GM19239 (cell line): ENCODE measurements around the gene UFSP1.

Experiments
- DNase-seq: peaks from one replicate; pipeline ENCODE4 v3.0.0; 2011; ENCODE audit warnings: low spot score; ENCODE audit not compliant: insufficient read length
- FAIRE-seq: peaks from 2 replicates; lab custom pipeline; 2011; peaks lifted over from hg19 to GRCh38; lab: Jason Lieb, UNC

UFSP1 gene

DNA sequence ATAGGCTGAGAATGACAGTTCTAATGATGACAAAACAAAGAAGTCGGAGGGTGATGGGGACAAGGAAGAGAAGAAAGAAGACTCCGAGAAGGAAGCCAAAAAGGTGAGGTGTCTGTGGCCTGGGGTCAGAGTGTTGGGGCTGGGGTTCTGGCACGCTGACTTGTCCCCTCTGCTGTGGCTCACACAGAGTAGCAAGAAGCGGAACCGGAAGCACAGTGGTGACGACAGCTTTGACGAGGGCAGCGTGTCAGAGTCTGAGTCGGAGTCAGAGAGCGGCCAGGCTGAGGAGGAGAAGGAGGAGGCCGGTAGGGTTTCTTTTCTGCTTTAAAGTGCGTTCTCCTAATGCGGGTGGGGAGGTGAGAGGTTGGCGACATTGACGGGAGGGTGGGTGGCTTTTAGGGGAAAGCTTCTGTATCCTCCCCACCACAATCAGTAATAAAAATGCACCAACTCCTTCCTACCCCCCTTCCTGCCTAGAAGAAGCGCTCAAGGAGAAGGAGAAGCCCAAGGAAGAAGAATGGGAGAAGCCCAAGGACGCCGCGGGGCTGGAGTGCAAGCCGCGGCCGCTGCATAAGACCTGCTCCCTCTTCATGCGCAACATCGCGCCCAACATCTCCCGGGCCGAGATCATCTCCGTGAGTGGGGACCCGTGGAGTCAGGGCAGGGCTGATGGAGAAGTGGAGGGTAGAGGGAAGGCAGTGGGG is 4.6 kb downstream of the UFSP1 start:
- no peak for FAIRE-seq

DNA sequence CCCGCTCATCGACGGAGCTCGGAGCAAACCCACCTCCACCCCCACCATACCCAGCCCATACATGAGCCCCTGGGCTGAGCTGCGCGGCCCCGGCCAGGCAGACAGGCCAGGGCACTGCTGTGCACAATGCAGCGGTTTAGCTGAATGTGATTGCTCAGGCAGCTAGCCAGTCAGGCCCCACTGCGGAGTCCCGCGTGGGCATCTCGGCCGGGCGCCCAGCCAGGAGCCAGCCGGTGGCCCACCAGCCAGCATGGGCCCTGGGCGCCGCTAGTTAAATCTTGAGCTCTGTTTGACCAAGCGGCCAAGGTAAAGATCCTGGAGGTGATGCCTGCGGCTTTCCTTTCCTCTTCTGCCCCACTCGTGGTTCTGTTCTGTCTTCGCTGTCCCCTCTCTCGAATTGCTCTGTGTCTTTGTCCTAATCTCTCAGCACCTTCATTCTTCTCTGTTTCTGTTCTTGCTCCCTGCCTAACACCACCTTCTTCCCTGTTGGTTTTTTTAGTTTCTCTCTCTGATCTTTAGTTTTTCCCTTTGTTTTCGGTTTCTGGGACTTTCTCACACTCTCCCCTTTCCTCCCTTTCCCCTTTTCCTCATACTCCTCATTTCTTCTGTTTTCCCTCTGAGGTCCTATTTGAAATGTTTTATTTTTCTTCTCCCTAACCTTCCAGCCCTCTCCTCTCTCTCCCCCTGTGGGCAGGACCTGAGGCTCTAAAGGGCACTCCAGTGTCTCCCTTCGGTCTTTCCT is 6.6 kb downstream of the UFSP1 start:
- no peak for DNase-seq
- no peak for FAIRE-seq

More for the DNA sequence above, 4.6 kb downstream of the UFSP1 start:
- DNase-seq: no peak

DNA sequence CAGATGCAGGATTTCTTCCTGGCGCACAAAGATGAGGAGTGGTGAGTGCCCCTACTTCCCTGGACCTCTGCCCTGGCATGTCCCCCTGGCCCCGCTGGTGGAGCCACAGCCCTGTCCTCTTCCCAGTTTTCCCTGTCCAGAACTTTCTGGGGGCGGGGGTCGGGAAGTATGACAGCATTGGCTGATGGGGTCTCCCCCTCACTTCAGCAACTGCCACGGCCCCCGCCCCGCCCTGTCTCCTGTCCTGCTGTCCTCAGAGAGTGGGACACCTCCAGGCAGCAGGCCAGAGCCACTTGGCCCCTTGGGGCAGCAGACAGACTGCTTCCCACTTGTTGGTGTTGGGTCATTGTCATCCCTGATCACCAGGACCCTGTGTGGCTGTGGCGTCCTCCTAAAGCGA is 7.3 kb downstream of the UFSP1 start:
- no peak for DNase-seq
- no peak for FAIRE-seq

DNA sequence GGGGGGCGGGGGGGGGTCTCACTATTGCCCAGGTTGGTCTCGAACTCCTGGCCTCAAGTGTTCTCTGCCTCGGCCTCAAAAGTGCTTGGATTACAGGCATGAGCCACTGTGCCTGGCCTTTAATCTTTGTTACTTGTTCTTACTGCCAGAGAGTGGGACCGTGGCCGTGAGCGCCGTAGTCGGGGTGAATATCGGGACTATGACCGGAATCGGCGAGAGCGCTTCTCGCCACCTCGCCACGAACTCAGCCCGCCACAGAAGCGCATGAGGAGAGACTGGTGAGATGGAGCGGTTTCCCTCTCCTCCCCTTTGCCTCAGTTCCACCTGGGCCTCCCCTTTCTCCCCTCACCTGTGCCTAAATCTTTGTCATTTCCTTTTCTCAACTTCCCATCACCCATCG is 8.4 kb downstream of the UFSP1 start:
- FAIRE-seq (no peak), DNase-seq (no peak)

DNA sequence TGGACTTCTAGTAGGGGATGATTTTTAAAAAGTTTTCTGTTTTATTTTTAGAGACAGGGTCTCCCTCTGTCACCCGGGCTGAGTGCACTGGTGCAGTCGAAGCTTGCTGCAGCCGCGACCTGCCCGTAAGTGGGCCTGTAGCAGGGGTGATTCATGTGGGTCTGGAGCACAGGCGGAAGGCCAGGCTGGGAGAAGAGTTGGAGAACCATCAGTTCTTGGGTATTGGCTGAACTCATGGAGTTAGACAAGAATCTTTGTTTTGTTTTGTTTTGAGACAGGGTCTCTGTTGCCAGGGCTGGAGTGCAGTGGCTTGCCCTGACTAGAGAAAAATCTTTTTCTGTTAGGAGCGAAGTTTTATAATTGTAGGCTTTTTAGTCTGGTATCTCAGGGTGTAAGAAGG is 8.9 kb downstream of the UFSP1 start:
- no peak for DNase-seq
- no peak for FAIRE-seq

DNA sequence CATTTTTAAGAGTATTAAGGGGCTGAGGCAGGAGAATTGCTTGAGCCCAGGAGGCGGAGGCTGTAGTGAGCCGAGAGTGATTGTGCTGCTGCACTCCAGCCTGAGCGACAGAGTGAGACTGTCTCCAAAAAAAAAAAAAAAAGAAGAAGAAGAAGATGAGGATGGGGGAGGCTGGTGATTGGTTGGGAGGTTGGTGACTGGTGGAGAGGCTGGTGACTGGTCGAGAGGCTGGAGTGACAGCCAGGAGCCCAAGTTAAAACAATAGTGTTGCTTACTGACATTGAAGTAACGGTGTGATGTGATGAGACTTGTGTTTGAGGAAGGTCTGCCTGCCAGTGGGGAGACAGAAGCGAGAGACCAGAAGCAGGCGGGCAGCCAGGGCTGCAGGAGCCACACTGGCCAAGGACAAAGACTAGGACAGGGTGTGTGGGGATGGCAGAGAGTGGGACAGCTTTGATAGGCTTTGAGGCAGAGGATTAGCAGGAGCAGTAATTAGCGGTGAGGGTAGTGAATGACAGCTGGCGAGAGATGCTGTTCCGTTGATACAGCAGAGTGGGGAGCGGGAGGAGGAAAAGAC is 9.7 kb downstream of the UFSP1 start:
- FAIRE-seq (no peak), DNase-seq (no peak)

DNA sequence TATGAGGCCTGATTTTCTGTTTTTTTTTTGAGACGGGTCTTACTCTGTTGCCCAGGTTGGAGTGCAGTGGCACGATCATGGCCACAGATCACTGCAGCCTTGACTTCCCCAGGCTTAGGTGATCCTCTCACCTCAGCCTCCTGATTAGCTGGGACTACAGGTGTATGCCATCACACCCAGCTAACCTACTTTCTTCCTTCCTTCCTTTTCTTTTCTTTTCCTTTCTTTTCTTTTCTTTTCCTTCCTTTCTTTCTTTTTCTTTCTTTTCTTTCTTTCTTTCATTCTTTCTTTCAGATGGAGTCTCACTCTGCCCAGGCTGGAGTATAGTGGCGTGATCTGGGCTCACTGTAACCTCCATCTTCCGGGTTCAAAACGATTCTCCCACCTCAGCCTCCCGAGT is 10.8 kb downstream of the UFSP1 start:
- DNase-seq (no peak), FAIRE-seq (no peak)

DNA sequence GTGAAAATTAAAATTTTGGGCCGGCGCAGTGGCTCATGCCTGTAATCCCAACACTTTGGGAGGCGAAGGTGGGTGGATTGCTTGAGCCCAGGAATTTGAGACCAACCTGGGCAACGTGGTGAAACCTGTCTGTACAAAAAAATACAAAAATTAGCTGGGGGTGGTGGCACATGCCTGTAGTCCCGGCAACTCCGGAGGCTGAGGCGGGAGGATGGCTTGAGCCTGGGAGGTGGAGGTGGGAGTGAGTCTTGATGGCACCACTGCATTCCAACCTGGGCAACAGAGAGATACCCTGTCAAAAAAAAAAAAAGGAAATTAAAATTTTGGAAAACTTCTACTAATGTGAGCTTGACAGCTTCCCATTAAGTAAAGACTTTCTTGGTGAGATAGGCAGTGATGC is 11.5 kb downstream of the UFSP1 start:
- no peak for DNase-seq
- no peak for FAIRE-seq

DNA sequence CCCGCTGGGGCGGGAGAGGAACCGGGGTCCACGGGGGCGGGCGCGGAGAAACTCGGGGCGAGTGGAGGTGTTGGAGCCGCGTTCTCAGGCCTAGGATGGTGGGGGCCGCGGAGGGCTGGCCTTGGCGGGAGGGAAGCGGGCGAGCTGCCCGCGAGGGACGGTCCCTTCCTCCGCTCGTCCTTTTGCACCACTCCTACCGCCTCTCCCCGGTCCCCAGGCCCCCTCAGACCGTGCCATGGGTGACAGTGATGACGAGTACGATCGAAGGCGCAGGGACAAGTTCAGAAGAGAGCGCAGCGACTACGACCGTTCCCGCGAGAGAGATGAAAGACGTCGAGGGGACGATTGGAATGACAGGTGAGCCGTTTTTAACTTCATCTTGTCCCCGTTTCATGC is 14.2 kb downstream of the UFSP1 start:
- FAIRE-seq (peak; percentile 18), DNase-seq (no peak)

DNA sequence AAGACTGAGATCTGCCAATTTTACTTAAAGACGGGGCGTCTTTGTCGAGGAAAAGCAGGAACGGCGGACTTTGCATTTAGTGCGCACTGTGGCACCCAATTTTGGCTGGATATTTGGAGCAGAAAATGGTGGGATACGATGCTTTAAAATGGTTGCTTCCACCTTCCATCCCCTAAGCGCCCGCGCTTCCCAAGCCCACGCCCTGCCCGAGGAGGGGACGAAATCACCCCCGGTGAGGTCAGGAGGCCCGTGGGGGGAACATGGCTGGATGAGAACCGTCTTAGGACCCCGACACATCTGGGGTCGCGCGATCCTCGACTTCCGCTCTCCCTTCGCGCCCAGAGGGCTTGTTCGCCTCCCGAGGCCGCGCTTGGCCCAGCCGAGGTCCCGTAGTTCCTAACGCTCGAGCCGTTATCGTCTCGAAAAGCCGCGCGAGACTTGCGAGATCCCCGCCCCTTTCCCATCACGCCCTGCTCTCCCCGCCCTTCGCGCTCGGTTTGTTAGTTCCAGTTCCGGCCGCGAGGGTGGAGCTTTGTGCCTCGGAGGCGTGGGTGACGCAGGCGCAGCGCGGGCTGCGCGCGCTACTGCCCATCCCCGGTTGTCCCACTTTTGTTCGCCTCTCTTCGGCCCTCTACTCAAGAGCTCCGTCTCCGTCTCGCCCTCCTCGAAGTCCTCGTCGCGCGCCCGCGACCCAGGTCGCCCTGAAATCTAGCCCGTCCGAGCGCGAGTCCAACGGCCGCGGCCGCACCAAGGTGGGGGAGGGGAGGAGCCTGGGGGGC is 14.7 kb downstream of the UFSP1 start, which contains the start of gene SRRT:
Gene SRRT, plus strand, starts transcription at position 527 of the 779 bp plus-strand sequence. CDS start 488 bp downstream, outside the sequence.
- FAIRE-seq (peak; percentile 99), DNase-seq (peak; percentile 97)

DNA sequence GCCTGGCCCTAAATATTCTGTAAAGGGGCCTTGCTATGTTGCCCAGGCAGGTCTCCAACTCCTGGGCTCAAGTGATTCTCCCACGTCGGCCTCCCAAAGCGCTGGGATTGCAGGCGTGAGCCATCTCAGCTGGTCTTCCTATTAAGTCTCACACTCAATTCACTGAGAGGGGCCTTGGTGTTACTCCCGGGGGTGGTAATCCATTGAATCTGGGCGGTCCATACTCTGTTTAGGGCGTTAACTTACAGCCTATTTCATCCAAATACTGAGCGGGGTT is 15.3 kb downstream of the UFSP1 start:
- FAIRE-seq (no peak), DNase-seq (no peak)

DNA sequence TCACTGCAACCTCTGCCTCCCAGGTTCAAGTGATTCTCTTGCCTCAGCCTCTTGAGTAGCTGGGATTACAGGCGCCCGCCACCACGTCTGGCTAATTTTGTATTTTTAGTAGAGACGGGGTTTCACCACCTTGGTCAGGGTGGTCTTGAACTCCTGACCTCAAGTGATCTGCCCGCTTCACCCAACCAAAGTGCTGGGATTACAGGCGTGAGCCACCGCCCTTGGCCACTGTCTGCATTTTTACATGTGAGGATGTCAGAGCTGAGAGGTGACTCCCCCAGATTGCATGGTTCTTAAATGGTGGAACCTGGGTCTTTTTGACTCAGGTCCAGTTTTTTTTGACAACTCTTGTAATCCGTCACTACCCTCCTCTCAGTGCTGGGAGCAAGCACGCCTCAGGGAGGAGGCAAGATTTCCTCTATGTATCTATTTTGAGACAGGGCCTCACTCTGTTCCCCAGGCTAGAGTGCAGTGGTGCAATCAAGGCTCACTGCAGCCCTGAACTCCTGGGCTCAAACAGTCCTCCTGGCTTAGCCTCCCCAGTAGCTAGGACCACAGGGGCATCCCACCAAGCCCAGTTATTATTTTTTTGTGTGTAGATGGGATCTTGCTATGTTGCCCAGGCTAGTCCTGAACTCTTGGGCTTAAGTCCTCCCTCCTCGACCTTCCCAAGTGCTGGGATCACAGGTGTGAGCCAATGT is 15.8 kb downstream of the UFSP1 start:
- FAIRE-seq (peak; percentile 8), DNase-seq (no peak)

DNA sequence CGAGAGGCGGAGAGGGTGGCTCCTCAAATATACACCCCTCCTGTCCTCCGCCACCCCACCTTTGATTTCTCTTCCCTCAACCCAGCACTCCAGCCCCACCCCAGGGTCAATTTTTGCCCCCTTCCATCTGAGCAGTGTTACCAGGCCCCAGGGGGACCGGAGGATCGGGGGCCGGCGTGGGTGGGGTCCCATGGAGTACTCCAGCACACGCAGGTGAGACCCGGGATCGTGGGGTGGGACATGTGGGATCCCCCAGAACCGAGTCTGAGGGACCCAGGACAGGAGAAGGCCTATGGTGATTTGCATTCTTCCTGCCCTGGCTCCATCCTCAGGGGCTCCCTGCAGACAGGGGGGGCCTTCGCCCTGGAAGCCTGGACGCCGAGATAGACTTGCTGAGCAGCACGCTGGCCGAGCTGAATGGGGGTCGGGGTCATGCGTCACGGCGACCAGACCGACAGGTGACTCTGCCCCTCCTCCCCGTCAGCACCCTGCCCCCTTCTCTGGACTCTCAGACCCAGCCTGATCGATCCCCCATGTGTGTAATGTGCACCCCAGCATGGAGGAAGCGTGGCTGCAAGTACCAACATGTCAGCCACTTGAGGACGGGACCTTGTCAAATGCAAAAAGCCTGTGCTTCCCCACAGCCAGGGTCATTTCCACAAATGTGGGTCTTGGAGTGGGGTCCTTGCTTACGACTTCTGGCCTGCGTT is 21.6 kb downstream of the UFSP1 start:
- FAIRE-seq (no peak), DNase-seq (no peak)

DNA sequence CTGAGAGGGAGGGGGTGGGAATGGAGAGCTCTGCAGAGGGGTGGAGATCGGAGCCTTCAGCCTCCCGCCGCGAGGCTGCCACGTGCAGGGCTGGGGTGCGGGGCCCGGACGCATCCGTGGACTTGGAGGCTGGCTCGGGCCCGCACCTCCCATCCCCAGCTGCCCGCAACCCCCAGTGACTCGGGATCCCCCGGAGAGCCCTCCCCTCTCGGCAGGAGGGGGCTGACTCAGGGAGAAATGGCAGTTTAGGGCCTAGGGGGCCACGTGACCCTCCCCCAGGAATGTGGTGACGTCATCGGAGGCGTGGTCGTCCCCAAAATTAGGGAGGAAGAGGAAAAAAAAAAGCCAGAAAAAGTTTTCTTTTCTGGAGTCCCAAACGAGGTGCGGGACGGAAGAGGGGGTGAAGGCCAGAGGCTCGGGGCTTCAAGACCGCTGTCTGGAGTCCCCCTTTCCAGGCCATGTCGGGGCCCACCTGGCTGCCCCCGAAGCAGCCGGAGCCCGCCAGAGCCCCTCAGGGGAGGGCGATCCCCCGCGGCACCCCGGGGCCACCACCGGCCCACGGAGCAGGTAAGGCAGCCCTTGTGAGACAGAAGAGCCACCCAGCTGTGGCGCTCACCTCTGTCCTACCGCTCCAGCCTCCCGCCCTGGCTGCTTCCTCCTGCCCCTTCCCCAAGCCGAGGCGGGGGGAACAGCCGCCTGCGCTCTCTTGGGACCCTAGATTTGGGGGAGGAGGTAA is 22.3 kb downstream of the UFSP1 start, which contains the start of gene TRIP6:
Gene TRIP6, plus strand, starts transcription at position 348 of the 736 bp plus-strand sequence. Its CDS starts 111 bp downstream, at position 459.
- peak; percentile 77 for FAIRE-seq
- DNase-seq: peak; percentile 76

DNA sequence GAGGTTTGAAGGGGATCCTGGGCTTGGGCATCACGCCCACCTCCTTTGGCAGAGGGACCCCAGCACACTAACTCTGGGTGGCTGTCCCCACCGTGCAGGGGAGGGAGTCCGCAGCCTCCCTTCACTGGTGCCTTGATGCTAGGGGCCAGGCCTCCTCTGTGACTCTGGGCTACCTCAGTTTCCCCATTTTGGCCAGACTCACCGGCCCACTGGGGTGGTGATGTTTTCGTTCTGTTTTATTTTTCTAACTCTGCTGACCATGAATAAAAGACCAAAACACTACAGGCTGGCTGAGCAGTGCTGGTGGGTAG is 22.8 kb downstream of the UFSP1 start:
- no peak for FAIRE-seq
- DNase-seq: no peak

DNA sequence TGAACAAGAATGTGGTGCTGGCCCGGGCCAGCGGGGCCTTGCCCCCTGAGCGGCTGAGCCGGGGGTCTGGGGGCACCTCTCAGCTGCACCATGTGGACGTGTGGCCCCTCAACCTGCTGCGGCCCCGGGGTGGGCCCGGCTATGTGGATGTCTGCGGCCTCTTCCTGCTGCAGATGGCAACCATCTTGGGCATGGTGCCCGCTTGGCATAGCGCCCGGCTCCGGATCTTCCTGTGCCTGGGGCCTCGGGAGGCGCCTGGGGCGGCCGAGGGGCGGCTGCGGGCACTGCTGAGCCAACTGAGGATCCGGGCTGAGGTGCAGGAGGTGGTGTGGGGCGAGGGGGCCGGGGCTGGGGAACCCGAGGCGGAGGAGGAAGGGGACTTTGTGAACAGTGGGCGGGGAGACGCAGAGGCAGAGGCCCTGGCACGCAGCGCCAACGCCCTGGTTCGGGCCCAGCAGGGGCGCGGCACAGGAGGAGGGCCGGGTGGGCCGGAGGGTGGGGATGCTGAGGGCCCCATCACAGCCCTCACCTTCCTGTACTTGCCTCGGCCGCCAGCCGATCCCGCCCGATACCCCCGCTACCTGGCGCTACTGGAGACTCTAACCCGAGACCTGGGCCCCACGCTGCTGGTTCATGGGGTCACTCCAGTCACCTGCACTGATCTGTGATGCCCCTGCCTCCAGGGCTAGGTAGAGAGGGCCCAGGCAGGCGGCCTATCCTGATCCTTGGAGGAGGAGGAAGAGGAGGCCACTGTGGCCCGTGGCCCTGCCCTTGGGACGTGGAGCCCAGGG is 23.4 kb downstream of the UFSP1 start:
- FAIRE-seq: no peak
- no peak for DNase-seq

DNA sequence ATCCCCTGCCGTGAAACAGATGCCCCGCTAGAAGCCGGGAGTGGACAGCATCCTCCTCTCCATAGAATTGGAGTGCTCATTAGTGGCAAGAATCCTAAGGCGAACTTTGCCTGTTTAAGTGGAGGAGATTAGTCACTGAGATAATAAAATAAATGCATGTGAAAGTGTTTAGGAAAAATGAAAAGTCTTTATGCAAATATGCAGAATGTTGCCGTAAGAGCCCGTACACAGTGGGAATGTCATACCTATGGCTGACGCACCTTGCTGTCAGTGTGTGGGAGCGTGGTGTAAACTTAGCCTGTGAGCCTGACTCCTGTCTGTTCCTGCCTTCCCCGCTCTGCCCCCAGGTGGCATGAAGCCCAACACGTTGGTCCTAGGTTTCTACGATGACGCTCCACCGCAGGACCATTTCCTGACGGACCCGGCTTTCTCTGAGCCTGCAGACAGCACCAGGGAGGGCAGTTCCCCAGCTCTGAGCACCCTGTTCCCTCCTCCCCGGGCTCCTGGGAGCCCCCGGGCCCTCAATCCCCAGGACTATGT is 24.1 kb downstream of the UFSP1 start:
- DNase-seq (no peak), FAIRE-seq (no peak)

DNA sequence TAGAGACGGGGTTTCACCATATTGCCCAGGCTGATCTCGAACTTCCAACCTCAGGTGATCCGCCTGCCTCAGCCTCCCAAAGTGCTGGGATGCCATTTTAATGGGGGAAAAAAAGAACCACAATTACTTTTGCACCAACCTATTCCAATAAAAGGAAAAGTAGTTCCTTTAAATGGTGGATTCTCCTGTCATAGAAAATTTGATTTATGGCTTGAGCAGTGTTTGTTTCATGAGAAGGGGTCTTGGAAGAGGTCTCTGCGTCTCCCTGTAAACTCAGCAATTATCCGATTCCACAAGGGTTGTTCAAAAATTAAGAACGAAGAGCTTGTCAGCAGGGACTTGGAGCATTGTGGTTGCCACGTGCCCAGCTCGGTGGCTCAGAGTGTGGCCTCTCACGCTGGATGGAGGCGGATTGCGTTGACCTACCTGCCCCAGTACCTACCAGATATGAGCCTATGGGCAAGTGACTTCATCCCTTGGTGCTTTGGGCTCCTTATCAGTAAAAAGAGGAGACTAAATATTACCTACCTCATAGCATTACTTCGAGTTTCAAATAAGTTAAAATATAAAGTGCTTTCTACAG is 25.2 kb downstream of the UFSP1 start:
- FAIRE-seq (no peak), DNase-seq (no peak)
